Fibroblast of skin of left quadriceps (primary cell): ENCODE data around the gene PRKACB.

Source experiments
- DNase-seq, 2 experiments: peaks; one replicate each; pipeline ENCODE4 v3.0.0-alpha.2; 2013; ENCODE audit warnings: low read depth in 2 of 2

Gene PRKACB

DNA sequence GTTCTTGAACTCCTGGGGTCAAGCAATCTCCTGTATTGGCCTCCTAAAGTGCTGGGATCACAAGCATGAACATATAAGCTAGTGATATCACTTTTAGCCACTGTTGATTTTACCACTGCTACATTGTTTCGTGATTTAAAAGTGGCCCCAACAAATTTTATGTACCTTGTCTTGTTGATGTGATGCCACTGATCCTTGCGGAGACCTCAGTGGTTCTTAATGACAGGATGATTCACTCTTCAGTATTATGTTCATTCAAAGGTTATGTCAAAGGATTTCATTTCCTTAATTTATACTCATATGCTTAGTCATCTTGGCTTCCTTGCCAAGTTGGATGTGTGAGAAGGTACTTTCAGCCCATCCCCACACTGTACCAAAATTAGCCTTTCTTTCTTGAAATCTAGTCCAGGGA is 12.1 kb downstream of the PRKACB start:
- DNase-seq = peak; percentile 83 to 88

DNA sequence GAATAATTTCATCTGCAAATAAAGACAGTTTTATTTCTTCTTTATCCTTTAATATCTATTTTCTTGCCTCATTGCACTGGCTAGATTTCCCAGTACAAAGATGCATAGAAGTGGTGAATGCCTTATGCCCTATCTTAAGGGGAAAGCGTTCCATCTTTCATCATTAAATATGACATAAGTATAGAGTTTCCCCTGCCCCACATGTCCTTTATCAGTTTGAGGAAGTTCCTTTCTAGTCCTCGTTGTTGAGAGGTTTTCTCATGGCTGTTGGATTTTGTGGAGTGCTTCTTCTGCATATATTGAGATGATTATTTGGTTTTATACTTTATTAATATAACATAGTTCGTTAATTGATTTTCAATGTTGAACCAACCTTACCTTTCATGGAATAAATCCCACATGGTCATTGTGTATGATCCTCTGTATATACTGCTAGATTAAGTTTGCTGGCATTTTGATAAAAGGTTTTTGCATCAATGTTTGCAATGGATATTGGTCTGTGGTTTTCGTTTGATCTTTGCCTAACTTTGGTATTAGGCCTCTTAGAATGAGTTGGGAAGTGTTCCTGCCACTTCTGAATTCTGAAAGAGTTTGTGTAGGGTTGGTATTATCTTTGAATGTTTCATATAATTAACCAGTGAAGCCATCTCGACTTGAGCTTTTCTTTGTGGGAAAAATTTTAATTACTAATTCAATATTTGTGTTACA is 15.6 kb downstream of the PRKACB start:
- DNase-seq = no peak

- no peak for DNase-seq
These were observed 18.2 kb downstream of the PRKACB start for GRCh38 chr1:84162295-84162694.

- no peak for DNase-seq
These were observed 19.3 kb downstream of the PRKACB start for GRCh38 chr1:84163123-84163931.

- no peak for DNase-seq
These were observed 20.1 kb downstream of the PRKACB start for GRCh38 chr1:84164161-84164560.

- no peak for DNase-seq
These were observed 20.5 kb downstream of the PRKACB start for GRCh38 chr1:84164567-84165021.

DNA sequence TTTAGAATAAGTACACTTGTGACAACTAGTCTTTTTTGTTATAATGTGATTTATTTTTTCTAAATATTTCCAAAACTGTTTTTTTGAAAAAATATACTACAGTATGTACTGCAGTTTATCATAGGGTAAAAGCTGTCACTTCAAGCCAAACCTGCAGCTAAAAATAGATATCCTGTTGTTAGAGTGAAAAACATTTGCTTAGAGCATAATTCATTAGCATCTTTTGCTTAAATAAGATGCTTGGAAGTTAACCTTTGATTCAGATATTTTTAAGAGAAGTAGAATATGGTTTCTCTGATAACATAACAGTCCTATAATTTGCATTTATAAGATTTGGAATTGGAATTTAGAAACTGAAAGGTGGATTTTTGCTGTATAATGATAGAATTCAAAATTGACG is 21.5 kb downstream of the PRKACB start:
- no peak for DNase-seq

DNA sequence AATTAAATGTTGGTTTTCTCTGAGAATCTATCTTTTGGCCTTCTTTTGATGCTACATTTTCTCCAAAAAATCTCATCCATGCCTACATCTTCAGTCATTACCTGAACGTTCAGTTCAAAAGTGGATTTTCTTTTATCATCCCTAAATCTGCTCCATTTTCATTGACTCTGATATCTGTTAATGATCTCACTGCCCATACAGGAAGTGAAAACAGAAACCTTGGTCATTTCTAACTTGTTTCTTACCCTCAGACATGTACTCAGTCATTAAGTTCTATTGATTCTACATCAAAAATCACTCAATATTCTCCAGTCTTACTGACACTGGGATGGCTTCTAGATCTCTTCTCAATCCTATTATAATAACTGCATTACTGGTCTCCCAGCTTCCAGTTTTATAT is 22.7 kb downstream of the PRKACB start:
- DNase-seq = no peak

- DNase-seq = no peak
These were observed 24.7 kb downstream of the PRKACB start for GRCh38 chr1:84168783-84169182.

DNA sequence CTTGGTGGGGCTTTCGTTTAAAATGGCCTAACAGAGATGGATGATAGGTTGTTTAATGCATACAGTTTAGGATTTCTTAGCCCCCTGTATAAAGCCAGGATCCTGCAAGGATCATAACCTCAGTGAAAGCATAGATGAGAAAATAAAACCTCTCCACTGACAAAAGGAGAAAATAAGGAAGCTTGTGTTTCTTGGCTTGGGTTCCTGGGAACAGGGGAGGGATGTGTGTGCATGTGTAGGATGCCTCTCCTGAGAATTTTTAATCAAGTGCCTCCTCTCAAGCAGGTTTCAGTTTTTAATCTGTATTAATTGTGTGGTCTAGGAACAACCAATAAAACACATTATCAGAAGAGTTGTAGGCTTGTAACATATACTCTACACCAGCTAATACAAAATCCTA is 26.1 kb downstream of the PRKACB start:
- no peak for DNase-seq

DNA sequence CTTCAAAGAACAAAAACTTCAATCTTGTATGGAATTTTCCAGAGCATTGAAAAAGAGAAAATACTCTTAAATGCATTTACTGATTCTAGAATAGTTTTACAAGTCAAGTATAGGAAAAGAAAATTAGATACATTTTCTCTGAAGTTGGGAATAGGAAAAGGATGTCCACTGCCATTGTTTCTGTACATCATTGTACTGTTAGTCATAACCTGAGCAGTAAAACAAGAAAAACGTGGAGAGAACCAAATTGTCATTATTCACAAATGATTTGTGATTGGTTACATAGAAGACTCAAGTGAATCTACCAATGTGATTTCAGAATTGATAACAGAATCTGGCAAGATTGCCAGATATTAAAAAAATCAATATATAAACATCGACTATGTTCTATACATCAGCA is 27.4 kb downstream of the PRKACB start:
- DNase-seq = no peak

DNA sequence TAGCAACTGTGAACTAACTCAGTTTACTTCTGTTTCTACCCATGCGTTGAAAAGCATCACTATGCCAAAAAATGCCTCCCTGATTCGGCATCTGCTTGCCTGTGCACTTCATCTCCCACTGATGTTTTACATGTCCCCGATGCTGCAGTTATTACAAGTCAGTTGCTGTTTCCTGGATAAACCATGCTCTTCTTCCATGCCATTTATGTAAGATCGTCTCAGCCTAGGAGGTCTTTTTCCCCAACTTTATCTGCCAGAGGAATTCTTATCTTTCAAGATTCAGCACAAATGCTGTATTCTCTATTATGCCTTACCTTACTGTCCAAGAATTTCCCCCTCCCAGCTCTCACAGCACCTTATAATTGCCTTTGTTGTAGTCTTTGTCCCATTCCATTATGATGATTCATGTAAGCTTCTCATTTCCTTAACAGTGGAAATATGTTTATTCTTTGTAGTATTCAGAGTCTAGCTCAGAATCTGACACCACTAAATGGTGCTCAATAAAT is 30.0 kb downstream of the PRKACB start:
- peak; percentile 35 to 44 for DNase-seq

- no peak for DNase-seq
These were observed 37.4 kb downstream of the PRKACB start for GRCh38 chr1:84181350-84182005.

GRCh38 chr1:84190455-84190854 is 46.4 kb downstream of the PRKACB start:
- no peak for DNase-seq

- no peak for DNase-seq
These were observed 48.6 kb downstream of the PRKACB start for GRCh38 chr1:84192681-84193080.

DNA sequence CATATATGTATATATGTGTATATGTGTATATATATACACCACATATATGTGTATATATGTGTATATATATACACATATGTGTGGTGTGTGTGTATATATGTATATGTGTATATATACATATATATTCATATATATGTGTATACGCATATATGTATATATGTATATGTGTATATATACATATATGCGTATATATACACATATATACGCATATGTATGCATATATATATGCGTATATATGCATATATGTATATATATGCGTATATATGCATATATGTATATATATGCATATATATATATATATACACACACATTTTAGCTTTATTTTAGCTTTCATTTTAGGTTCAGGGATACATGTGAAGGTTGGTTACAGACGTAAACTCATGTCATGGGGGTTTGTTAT is 54.8 kb downstream of the PRKACB start:
- no peak for DNase-seq

DNA sequence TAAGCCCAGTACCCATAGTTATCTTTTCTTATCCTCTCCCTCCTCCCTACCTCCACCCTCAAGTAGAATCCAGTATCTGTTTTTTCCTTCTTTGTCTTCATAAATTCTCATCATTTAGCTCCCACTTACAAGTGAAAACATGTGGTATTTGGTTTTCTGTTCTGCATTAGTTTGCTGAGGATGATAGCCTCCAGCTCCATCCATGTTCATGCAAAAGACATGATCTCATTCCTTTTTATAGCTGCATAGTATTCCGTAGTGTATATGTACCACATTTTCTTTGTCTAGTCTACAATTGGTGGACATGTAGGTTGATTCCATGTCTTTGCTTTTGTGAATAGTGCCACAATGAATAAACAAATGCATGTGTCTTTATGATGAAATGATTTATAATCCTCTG is 55.2 kb downstream of the PRKACB start:
- DNase-seq = no peak

DNA sequence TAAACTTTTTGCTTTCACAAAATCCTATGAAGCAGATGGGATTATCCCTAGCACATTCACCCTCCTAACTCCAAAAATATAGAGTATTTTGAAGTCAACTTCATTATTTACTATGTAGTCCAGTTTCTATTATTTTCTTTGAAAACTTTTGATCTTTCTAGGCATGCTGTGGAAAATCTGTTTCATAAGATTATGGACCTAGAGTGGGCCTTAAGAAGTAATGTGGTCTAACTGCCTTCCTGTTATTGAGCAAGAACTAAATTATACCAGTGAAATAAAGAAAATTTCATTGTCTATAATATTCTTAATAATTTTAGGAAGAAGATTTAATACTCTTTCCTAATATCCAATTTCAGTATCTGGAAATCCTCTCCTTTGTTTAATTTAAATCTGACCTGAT is 58.1 kb downstream of the PRKACB start:
- no peak for DNase-seq

- DNase-seq = no peak
These were observed 62.3 kb downstream of the PRKACB start for GRCh38 chr1:84206375-84206774.

DNA sequence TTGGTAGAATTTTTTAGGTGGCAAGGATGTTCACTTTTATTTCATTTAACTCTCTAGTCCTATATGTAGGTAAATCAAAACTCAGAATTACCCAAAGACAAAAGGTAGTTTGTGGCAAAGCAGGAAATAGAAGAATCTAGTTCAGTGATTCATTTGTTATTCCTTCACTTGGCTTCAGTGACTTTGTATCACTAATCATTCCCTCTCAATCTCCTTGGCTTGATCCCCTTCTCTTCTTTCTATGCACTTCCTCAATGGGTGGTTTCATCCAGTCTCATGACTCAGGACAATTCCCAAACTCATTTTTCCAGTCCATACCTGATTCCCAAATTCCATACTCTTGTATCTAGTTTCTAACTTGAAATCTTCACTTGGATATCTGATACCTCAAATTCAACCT is 64.9 kb downstream of the PRKACB start:
- DNase-seq = no peak

- DNase-seq = no peak
These were observed 70.3 kb downstream of the PRKACB start for GRCh38 chr1:84214115-84214956.

GRCh38 chr1:84217239-84217638 is 73.2 kb downstream of the PRKACB start:
- DNase-seq = no peak
